Ovary (tissue), 3 donors: ENCODE results near the gene DNAJB4.

ENCODE experiments used
- CTCF ChIP-seq, 3 donors: fragments of 450-650 bp in 2 of 3; fragments of 200-600 bp in 1 of 3; IDR thresholded peaks; one replicate each; pipeline versions ENCODE4 v1.5.1 to v1.8.0; 2016 to 2022; ENCODE audit warnings: antibody characterized with exemption in 3 of 3, mild to moderate bottlenecking in 1 of 3
- EP300 ChIP-seq: sonication (generic); formaldehyde crosslinking; IDR thresholded peaks from one replicate; pipeline ENCODE4 v1.6.1; 2017; ENCODE audit warnings: antibody characterized with exemption
- POLR2A ChIP-seq: fragments of 450-650 bp; IDR thresholded peaks from one replicate; pipeline ENCODE4 v1.6.1; 2017; ENCODE audit warnings: antibody characterized with exemption, mild to moderate bottlenecking, moderate library complexity
- donor health status: DM: no; HTN: no; CAD: no.

GRCh38 chr1:77987919-77988318, 16.8 kb upstream of the DNAJB4 start:
- TF ChIP-seq CTCF (IDR thresholded peaks at IDR 0.05) (no peak), POLR2A (no peak), EP300 (no peak)
